A172 (cell line): Measurements from ENCODE around the gene NBPF8. TPM values are rescaled to one million over a fixed set of nuclear protein-coding genes. Genes with fewer than 3 reads are reported as not detected.
"Not testable (repeated sequence)": the region's sequence is repeated elsewhere in the genome, so short reads cannot be mapped to it uniquely, and the experiment has no call there.

Experiments used
- DNase-seq: peaks from one replicate; pipeline ENCODE4 v3.0.0-alpha.2; 2015; ENCODE audit warnings: low spot score
- total RNA-seq: library from RNA; depleted of rRNA; stranded (reverse); fragments of >200 nt; shearing (Covaris generic); gene quantifications from 2 replicates; pipeline ENCODE4 v1.2.3, GENCODE V29; 2014; rRNA removed

NBPF8 gene, protein sequence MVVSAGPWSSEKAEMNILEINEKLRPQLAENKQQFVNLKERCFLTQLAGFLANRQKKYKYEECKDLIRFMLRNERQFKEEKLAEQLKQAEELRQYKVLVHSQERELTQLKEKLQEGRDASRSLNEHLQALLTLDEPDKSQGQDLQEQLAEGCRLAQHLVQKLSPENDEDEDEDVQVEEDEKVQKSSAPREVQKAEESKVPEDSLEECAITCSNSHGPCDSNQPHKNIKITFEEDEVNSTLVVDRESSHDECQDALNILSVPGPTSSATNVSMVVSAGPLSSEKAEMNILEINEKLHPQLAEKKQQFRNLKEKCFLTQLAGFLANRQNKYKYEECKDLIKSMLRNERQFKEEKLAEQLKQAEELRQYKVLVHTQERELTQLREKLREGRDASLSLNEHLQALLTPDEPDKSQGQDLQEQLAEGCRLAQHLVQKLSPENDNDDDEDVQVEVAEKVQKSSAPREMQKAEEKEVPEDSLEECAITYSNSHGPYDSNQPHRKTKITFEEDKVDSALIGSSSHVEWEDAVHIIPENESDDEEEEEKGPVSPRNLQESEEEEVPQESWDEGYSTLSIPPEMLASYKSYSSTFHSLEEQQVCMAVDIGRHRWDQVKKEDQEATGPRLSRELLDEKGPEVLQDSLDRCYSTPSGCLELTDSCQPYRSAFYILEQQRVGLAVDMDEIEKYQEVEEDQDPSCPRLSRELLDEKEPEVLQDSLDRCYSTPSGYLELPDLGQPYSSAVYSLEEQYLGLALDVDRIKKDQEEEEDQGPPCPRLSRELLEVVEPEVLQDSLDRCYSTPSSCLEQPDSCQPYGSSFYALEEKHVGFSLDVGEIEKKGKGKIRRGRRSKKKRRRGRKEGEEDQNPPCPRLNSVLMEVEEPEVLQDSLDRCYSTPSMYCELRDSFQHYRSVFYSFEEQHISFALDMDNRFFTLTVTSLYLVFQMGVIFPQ
- total RNA-seq = 6.8 and 10.2 TPM in 2 replicates

DNA sequence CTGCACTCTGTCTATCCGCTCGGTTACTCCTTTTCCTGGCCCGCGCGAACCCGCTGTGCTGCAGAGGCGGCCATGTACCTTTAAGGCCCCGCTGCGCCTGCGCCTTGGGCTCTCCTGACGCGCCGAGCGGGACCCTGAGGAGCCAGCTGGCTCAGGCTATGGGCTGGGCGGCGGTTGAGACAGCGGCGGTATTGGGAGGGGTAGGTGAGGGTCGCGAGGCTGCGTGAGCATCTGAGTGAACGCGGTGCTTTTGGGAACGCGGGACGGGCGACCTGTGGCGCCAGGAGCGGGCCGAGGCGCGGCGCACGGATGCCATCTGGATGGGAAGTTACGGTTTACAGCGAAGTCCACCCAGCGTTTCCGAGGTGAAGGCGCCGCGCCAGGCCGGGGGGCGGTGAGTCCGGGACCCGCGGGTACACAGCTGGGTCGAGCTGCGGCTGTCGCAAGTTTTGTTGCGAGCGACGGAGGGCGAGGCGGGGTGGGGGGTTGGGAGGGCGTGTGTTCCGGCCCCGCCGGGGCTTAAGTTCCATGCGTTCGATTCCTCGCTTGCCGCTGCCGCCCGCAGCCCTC, at the start of gene NBPF8:
Gene NBPF8, plus strand, starts transcription at position 125 of the 570 bp plus-strand sequence. CDS start 21,488 bp downstream, outside the sequence.
- DNase-seq = peak; percentile 16

DNA sequence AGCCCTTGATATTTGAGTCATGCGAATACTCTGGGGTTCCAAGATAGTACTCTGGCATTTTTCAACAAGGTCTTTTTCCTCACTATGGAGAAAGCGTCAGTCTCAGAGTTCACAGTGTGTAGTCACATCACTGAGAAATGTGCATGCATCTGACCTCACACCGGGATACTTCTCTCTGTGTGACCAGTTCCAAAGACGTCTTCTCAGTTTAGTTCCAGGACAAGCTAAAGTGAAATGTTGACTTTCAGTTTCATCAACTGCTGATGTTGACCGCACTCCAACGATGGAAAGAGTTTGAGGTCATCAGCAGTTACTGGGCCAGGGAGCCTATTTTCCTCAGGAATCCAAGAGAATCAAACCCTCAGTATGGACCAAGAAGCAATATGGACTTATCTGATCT, 47.1 kb upstream of the NBPF8 start:
- not testable (repeated sequence) for DNase-seq

DNA sequence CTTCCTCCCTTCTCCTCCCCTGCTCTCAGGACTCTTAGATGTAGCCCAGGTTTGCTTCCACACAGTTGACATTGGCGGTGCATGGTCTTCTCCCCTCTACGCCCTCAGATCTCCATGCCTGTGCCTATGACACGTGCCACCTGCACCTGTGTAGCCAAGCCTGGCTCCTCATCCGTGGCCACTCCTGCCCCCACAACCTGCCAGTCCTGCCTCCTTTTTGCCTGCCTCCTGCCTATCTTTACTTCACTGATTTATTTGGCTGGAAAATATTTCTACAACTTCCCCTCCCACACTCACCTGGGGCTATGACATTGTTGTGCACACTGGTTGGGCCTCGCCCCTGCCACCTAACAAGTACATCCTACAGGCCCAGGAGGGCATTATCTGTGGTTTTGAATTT, 28.2 kb upstream of the NBPF8 start:
- not testable (repeated sequence) for DNase-seq

DNA sequence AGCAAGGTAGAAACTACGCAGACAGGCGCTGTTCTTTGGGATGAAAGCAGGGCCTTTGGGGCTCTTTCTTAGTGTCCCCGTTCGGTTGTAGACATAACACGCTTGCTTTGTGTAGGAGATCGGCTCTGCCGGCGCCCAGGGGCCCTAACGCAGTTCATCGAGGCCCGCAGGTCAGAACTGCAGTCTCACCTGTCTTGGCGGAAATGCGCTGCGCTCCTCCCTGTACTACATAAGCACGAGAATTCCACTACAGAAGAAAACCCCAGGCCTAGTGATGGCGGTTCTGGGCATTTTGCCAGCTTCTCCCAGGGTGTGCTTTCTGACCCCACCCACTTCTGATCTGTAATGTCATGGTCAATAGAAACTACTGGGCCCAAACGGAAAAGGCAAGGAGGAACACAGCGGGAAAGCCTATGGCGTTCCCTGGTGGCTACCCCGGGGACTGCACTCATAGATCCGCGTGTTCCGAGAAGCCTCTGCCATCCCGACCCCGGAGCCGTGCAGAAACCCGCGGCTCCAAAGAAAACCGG, 26.2 kb upstream of the NBPF8 start:
- DNase-seq = peak; percentile 36

DNA sequence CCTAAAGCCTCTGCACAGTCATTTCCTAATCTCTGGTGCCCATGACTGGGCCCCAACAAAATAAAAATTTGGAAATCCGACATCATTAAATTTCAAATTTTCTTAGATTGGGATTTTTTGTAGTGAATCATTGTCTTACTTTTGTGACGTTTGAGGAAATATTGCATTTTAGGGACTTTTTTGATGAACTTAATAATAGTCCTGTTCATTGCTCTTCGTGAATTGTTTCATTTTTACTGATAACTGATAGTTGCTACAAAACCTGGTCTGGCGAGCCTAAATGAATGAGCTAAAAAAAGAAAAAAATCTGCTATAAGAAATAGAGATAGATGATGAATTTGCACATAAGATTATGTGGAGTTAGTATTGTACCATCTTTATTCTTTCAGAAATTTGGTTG, 23.5 kb upstream of the NBPF8 start:
- not testable (repeated sequence) for DNase-seq

DNA sequence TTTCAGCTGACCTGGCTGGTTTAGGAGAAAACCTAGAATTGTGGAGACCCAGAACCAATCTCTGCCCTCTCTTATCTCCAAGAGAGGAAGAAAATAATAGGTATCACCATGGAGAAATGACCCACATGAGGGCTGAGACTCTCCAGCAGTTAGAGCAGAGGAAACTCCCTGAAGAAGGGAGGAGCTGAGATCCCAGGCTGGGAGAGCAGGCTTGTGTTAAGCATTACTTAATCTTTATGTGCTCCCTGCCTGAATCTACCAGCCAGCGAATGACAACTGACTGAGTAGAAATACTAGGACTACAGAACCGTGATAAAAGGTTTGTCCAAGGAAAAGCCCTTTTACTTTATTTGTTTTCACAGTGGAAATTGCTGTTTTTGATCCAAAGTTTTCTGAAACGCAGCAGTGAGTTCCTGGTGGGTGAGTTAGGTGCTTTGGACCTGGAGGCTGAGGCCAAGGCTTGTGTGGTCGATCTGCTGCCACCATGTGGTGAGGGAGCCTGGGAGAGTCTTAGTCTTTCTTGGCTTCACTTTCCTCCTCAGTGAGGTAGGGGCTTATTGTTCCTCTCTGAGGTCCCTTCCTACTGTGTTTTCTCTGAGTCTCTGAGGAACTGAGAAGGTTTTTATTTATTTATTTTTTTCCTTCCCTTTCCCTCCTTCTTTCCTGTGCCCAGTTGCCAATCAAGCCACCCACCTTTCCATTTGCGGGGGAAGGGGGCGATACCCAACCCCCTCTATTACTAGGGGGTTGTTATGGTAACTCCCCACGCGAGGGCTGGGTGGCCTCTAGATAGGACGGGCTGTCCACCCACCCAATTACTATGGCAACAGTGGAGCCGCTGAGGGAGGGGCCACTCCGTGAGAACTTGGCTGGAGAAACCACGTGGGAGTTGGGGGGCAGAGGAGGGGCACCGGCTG, 21.3 kb upstream of the NBPF8 start:
- DNase-seq = not testable (repeated sequence)

DNA sequence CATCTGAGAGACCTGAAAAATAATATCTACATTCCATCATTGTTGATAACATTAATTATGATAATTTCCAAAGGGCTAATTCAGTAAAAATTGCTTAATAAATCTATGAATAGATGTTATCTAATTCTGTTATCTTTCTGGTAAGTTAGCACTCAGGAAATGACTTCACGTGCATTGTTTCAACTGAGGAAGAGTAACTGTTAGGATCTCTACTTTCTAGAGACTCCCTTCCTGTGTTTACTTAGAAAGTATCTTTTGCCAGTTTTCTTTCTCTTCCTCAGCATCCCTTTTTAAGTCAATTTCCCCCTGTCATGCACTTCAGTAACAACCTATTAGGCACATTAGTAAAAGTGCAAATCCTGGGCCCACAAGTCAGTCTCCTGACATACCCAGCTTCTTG, 9.5 kb upstream of the NBPF8 start:
- not testable (repeated sequence) for DNase-seq

DNA sequence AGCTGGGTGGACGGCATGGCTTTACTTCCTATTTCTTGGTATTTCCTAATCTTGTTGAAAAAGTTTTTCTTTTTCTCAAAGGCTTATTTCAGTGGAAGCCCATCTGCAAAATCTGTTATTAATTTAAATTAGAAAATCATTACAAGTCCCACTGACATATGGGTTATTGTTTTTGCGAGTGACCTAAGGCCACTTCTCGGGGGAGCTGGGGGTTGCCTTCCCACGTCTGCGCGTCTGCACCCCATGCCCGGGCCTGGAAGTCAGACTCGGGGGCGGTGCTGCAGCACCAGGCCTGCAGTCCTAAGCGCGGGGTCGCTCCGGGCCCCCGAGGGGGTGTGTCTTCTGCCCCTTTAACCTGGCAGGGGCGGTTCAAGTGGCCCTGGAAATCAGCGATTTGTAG, 384 bp upstream of the NBPF8 start:
- DNase-seq = not testable (repeated sequence)

DNA sequence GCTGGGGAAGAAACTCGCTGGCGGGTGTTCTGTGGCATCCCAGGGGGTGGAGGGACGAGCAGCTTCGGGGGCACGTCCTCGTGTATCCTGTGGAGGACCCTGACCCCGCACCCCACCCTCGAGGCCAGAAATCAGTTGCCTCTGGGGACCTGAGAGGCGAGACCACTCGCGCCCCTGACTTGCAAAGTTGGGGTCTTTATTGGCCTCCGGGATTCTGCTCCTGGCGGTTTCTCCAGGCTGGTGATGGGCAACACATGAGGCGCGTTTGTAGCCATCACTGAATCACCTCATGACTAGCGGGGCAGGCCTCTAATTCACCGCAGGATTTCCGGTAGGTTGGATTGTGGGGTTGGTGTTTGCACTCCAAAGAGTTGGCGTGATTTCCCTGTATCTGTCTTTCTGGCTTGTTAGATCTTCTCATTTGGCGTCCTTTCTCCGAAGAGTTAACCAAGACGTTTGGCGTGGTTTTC, 692 bp downstream of the NBPF8 start:
- peak; percentile 50 for DNase-seq

DNA sequence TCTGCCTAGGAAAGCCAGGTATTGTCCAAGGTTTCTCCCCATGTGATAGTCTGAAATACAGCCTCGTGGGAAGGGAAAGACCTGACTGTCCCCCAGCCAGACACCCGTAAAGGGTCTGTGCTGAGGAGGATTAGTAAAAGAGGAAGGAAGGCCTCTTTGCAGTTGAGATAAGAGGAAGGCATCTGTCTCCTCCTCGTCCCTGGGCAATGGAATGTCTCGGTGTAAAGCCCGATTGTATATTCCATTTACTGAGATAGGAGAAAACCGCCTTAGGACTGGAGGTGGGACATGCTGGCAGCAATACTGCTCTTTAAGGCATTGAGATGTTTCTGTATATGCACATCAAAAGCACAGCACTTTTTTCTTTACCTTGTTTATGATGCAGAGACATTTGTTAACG, 10.2 kb downstream of the NBPF8 start:
- DNase-seq = not testable (repeated sequence)

DNA sequence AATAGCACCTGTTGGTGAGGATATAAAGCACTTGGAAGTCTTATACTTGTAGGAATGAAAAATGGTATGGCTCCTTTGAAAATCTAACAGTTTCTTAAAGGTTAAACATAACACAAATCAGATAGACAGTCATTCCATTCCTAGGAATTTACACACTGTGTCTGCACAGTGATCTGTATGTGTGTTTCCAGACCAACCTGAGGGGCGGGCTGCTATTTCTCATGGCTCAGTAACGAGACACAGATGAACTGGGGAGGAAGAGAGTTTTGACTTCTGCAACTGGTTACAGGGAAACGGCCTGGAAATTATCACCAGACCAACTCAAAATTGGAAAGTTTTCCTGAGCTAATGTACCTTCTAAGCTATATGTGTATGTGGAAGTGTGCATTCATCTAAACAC, 16.8 kb downstream of the NBPF8 start:
- DNase-seq = not testable (repeated sequence)

DNA sequence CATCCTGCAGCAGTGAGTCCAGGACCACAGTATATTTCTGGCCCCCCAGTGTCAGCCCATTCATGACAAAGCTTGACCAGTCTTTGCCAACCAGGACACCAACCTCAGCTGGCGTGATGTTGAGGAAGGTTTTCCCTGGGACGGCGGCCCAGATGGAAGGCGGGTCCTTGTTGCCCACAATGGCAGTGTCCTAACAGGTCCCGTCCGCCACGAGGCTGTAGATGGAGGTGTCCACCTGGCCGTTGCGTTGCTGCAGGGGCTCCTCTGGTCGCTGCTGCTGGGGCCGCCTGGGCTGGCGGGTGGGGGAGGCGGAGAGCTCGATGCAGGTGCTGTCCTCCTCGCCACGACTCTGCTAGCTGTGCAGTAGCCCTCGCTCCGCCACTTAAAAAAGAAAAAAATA, 19.0 kb downstream of the NBPF8 start:
- not testable (repeated sequence) for DNase-seq

DNA sequence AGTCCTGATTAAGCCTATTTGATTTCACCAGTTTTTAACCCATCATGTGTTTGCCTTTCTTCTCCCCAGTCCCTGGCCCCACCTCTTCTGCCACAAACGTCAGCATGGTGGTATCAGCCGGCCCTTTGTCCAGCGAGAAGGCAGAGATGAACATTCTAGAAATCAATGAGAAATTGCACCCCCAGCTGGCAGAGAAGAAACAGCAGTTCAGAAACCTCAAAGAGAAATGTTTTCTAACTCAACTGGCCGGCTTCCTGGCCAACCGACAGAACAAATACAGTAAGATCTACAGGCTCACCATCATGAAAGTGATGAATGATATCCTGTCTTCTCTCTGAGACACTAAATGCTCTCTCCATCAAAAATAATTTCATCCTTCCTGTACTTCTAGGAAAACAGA, 34.3 kb downstream of the NBPF8 start:
- DNase-seq = not testable (repeated sequence)

Other genes starting within 250 kb of the NBPF8 start
- 33.2 and 34.4 TPM in 2 replicates for gene SEC22B, start 238.5 kb upstream of the NBPF8 start, total RNA-seq